DMS 273 (cell line): ENCODE results near the gene PTPRN2.
"Not testable (repeated sequence)": the region's sequence is repeated elsewhere in the genome, so short reads cannot be mapped to it uniquely, and the experiment has no call there.

Experiments used
- DNase-seq: peaks from one replicate; lab custom pipeline; 2025; ENCODE audit not compliant: unreplicated experiment; lab: John Stamatoyannopoulos, UW

PTPRN2 gene

DNA sequence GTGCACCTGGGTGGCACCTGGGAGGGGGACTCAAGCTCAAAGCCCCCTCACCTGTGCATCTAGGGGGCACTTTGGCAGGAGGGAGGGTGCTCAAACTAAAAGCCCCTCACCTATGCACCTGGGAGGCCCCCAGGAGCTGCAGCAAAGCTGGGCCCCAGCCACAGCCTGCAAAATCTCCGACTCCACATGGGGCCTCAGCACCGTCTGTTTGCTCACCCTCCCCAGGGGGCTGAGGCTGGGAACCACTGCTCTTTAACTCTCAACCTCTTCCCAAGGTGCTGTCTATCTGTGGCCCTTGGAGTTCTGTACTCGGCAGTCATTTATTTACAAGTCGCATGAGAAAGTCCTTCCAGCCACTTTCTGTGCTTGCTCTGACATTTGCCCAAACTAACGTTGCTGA, 792.4 kb downstream of the PTPRN2 start:
- no peak for DNase-seq

DNA sequence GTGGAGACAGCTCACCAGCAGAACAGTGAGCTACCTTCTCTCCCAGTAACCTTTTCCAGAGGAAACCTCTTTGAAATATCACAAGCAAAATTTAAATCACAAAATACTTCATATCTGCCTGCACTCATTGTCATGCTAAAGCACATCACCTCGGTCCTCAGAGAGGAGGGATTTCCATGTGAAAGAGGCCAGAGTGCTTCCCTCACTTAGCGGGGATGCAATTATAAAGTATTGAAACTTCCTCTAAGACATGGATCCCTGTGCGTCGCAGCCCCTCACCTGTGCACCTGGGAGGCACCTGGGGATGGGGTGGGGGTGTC, 792.9 kb downstream of the PTPRN2 start:
- no peak for DNase-seq

DNA sequence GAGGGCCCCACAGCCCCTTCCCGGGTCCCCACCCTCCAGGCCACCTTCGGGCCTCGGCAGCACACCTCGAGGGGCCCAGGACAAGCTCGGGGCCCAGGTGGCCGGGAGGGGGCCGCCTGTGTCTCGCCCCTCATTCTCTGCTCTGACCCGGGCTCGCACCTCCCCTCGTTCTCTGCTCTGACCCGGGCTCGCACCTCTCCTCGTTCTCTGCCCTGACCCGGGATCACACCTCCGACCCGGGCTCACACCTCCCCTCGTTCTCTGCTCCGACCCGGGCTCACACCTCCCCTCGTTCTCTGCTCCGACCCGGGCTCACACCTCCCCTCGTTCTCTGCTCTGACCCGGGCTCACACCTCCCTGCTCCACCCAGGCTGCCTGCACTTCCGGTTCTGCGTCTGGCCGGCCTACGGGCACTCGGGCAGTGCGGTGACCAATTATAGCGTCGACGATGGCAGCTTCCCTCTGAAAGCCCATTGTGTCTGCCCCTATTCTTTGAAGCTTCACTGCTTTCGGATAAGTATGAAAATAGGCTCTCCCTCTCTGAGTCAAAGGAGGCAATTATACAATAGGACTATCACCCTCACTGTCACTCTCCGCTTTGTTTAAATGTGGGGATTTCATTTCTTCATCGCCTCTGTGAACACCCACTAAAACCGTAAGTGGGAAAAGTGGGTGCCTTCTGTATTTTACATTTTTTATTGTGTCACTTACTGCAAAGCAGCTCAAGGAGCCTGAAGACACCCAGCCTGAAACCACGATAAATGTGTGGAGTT, 793.5 kb downstream of the PTPRN2 start:
- no peak for DNase-seq

DNA sequence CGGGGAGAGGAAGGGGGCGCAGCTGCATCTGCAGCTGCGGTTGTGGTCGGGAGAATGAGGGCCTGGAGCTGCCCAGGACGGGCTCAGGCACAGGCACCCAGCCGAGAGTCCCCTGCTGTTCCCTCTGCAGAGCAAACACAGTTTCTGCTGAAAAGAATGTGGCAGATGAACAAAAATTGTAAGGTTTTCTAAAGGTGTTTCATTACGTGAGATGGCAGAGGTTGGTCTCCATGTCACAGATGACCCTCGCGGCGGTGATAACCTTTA, 794.6 kb downstream of the PTPRN2 start:
- DNase-seq = no peak

DNA sequence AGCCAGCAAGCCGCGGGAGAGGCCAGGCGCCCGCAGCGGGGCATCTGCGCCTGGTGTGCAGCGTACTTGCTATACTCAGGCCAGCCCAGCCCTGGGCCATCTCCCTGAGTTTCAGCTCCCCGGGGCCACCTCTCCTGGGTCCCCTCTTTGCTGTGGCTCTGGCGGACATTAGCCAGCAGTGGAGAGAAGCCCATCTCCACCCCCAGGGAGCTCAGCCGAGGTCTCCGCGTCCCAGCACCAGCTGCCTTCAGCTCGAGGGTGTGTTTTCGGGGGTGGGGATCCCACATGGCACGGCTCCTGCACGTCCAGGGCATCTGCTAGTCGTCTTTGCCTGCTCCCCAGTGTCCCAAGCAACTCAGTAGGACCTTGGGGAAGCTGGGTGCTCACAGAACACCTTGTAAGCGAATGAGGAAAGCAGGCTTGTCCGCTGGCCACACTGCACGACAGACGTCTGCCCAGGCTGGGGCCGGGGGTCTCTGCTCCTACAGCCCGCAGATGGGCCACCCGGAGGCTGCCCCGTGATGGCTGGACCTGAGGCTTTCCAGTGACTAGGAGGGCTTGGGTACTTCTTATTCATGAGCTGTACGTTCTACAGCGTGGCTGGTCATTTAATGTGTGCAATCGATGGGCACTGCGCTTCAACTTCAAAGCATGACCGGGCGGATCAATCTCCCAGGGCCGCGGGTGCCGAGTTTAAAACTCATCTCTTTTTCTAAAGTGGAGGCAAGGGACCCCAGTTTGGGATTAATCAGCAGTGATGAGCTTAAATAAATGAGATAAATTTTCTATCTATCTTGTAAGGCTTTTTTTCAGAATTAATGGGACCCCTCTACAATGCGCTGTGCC, 795.2 kb downstream of the PTPRN2 start:
- no peak for DNase-seq

DNA sequence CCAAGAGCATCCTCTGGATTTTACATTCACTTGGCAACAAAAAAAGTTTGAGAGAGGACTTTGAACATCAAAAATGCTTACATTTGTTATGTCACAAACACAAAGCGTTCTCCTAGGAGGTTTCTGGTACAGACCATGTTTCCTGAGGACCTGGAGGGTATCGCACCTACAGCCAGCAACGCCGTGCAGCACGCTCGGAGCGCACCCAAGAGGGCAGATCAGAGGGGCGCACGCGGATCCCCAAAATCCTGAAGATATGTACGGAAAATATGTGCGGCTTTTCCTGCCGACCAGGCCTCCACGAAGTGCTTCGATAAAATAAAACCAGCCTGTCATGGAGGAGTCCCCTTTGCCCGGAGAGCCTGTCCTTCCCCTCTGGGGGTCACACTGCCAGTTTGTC, 796.0 kb downstream of the PTPRN2 start:
- no peak for DNase-seq

DNA sequence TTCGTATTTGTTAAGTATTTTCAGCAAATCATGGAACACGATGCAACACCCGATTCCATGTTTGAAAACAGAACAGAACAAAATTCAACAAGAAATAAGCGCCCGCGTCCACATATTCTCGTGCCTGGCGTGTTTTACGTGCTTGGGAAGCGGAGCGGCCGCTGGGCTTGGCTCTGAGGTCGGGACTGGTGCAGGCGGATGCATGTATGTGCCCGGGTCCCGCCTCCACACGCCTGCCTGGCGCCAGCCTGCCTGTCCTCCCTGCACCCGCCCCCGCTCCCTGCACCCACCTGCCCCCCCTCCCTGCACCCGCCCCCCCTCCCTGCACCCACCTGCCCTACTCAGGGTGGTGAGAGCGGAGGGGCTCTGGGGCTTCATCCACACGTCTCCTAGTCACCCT, 796.4 kb downstream of the PTPRN2 start:
- no peak for DNase-seq

DNA sequence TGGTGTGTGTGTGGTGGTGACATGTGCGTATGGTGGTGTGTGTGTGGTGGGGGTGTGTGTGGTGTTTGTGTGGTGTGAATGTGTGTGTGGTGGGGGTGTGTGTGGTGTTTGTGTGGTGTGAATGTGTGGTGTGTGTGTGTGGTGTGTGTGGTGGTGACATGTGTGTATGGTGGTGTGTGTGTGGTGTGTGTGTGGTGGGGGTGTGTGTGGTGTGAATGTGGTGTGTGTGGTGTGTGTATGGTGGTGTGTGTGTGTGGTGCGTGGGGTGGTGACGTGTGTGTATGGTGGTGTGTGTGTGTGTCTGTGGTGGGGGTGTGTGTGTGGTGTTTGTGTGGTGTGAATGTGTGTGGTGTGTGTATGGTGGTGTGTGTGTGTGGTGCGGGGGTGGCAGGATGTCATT, 797.7 kb downstream of the PTPRN2 start:
- DNase-seq = no peak

DNA sequence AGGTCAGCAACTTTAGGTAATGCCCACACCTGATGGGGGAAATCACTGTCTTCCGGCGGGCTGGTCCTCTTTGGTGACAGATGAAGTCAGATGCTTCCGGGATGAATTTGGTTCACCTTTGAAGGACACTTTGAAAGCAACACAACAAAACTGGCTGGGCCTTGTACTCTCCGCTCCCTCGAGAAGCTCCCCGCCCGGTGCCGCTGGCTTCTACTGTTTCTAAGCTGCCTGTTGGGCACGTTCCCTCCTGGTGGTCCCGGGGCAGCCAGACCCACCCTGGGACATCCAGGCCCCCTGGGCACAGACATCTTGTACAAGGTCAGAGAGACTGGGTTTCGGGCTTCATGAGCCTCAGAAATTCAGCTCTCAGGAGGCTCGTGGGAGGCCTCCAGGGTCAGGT, 798.5 kb downstream of the PTPRN2 start:
- DNase-seq = no peak

DNA sequence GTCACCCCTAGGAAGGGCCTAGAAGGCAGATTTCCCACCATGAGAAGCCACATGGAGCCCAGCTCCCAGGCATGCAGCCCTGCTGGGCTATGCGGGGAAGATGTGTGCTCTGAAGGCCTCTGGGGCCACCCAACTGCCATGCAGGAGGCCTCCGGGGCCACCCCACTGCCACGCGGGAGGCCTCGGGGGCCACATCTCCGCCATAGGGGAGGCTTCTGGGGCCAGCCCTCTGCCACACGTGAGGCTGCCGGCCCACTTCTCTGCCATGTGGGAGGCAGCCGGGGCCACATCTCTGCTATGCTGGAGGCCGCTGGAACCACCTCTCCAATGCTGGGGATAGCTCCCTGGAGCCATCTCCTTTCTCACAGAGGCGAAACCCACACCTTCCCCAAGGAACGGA, 799.0 kb downstream of the PTPRN2 start:
- no peak for DNase-seq

DNA sequence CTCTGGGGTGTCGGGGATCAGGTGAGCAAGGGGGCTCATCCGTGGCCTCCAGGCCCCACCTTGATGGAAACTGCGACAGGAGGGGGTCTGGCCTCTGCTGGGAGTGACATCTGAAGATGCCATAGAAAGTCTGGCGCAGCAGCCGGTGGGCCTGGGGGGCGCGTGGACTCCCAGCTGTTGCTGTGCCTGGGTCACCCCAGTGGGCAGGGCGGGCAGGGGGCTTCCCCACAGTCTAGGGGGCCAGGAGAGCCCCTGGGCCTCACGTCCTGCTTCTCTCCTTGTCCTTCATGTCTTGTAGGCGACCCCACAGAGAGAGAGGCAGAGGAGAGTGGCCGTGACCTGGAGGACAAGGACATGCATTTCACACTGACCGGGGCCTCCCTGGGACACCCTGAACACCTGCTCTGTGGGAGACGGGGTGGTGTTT, 800.3 kb downstream of the PTPRN2 start:
- no peak for DNase-seq

DNA sequence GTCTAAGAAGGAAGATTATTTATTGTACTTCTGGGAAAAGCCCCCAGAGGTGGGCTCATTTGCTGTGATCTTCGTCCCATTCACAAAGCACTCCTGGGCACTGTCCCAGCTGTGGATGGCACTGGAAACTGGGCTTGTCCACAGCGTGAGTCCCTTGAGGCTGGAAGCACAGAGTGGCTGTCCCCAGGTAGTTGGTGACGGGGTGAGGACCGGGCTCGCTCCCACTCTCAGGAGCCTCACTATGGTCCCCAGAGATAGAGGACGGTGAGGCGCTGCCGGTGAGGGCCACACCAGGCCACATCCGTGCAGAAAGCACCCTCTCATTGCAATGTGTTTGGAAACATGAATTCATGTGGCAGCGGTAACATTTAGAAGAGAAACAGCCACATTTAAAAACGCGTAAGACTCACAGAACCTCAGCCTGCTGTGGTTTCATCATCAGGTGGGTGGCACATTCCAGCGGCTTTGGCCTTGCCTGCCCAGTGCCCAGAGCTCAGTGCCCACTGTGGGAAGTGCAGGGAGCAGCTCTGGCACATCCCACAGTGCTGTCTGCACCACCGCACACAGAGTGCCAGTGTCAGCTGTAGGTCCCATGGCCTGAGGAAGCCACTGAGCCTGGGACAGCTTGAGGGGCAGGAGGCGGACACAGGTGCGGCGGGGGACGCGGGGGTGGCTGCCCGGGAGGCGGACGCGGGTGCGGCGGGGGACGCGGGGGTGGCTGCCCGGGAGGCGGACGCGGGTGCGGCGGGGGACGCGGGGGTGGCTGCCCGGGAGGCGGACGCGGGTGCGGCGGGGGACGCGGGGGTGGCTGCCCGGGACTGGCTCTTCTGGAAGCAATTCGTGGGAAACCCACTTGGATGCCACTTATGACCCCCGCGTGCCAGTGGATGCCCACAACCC, 801.0 kb downstream of the PTPRN2 start:
- no peak for DNase-seq

DNA sequence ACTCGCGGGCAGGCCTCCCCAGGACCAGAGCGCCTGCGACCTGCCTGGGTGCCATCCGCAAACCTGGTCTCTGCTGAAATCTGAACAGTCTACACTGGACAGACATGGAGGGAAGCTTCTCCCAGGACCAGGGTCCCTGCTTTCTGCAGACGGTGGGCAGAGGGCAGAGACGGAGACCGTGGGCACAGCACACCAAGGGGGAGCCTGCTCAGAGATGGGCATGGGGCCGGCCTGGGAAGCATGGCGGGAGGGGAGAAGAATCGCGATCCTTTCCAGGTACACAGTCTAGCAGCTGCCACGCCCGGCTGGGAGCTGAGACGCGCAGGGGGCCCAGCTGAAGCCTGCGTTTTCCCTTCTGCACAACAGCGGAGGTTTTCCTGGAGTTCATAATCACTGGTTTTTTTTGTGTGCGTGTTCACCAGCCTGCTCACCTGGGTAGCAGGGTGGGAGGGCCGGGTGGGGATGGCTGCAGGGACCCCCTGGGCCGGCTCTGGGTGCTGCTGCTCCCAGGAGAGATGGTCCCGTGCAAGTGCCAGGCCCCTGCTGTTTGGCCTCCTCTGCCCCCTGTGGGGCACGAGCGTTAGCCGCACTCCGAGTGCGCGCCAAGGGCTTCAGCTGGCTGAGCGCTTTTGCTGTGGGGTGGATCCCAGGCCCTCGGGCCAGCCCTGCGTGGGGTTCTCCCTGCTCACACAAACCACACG, 802.0 kb downstream of the PTPRN2 start:
- DNase-seq = no peak

DNA sequence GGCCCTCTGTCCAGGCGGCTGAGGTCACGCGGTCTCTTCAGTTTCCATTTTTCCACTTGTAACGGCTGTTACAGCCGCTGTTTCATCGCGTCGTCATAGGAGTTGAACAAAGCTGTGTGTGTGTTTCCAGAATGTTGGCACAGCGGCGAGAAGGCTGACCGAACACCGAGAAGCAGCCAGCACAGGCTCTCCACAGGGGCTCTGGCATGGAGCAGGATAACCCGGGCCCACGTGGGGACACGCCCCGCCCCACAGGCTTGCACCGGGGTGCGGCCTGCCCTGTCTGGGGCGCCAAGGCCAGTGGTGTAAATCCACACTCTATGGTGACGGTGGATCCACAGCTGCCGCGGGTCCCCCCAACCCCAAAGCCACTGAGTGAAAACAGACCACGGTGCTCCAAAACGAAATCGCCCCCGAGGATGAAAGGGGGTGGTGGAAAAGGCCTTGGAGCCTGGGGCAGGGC, 802.6 kb downstream of the PTPRN2 start:
- no peak for DNase-seq

DNA sequence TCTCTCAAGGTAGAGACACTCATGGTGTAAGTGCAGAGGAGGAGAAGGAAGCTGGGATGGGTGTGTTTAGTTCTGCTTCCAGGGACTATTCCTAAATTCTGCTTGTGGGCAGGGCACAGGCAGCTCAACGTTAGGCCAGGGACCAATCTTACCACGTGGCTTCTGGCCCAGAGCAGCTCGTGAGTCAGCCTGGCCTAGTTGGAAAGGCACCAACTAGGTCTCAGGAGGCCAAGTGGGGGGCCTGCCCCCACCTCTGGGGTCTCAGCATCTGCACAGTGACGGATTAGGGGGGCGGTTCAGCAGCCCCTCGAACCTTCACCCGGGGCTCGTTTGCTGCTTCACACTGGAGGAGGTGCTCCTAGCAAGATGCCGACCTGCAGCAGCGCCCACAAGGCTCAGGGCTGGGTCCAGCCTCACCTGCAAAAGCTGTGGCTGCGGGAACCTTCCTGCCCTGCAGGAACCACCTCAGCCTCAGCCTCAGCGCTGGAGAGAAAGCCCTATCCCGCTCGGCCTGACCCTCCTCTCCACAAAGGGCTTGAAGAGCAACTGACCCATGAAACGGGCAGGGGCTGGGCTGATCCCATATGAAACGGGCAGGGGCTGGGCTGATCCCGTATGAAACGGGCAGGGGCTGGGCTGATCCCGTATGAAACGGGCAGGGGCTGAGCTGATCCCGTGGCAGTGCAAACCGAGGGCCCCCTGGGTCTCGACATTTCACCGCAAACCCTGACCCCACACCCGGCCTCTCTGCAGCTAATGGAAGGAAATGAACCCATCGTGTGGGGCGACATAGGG, 803.4 kb downstream of the PTPRN2 start:
- DNase-seq = no peak

DNA sequence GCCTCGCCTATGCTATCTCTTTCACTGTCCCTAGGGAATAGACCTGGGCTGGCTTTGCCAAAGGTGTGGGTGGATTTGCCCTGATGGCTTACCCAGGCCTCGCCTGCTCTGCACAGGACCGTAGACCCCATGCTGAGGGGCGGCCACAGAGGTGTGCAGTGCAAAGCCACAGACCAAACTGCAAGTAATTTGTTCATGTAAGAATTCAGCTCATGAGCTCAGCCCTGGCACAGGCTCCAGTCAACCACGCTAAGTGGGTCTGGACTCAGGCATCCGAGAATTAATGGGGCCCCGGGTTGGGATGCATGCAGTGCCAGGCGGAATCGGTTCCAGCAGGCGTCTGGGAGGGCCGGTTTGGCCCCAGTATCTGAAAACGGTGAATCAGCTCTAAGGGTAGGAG, 805.6 kb downstream of the PTPRN2 start:
- no peak for DNase-seq

DNA sequence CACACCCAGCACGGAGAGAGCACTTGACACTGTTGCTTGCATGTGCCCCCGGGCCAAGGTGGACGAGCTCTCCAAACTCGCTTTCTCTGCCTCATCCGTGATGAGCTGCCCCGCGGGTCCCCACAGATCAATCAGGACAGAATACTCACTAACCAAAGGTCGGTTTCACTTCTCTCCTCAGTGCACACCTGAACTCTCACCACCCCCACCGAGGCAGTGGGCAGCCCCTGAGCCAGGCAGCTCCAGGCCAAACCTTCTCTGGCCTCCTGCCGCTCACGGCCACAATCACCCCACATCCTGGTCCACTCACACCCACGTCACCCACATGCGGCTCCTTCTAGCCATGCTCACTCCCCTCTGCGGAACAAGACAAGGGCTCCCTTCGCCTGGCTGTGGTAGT, 806.9 kb downstream of the PTPRN2 start:
- no peak for DNase-seq

DNA sequence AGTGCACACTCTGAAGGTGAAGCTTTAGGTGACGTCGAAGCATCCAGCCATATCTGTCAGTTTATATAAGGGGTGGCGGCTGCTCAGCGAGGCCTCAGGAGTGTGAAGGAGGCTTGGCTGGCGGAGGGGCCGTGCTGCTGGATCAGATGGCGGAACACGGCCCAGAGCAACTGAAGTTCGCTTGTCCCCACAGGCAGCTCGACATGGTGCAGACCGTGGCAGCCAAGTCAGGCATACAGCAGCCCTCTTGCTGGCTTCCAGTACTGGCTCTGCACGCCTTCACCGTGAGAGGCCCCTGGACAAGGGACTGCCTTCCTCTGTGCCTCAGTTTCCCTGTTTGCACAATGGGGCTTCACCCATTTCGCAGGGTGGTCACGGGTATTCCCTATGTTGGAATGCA, 807.3 kb downstream of the PTPRN2 start:
- DNase-seq = no peak

DNA sequence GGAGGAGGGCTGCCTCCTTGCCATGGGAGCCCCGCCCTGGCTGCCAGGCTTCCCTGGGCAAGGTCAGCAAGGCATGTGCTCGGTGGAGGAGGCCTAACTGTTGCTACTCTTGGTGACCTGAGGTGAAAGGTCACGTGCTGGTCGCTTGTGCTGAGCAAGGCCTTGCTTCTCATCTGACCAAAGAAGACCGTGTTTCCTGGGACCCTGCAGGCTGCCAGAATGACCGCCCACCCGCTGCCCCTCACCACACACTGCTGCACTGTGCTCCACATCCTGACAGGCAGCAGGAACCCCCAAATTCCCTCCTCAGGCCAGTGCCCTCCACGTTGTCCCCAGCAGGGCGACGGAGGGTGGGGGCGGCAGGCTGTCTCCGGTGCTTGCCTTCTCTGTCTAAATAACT, 808.4 kb downstream of the PTPRN2 start:
- DNase-seq = no peak

DNA sequence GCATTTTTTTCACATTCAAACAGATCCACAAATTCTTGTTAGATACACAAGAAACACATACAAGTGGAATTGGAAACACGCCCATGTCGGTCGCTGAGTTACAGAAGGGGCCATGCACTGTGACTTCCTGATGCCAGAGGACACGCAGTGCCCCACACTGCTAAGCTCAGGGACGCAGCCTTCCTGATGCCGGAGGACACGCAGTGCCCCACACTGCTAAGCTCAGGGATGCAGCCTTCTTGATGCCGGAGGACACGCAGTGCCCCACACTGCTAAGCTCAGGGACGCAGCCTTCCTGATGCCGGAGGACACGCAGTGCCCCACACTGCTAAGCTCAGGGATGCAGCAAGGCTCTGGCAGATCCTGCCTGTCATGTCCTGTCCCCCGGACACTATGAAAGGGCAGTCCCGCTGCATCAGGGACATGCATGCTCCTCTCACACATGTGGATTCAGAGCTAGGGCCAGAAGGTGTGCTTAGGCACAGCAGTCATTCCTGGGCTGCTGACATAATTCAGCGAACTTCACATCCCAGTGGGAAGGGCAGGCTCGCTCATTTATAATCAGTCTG, 810.3 kb downstream of the PTPRN2 start:
- DNase-seq = not testable (repeated sequence)
